IPS-18c (cell line): ENCODE results near the gene PPIG.
"Not testable (repeated sequence)": the region's sequence is repeated elsewhere in the genome, so short reads cannot be mapped to it uniquely, and the experiment has no call there.

Experiments used
- H3K4me3 ChIP-seq: 2 replicates; pipeline ENCODE4 v1.7.0; 2013; ENCODE audit warnings: low read depth, mild to moderate bottlenecking, low read length, moderate library complexity; ENCODE audit not compliant: insufficient read depth
- H3K9me3 ChIP-seq: one replicate; pipeline ENCODE4 v1.6.1; 2013; ENCODE audit warnings: mild to moderate bottlenecking, low read length, moderate library complexity; ENCODE audit not compliant: control insufficient read depth, insufficient read depth

PPIG gene

GRCh38 chr2:169584005-169584877, at the start of gene PPIG:
PPIG (plus strand) TSS chr2:169584351; CDS start chr2:169604042, 19,691 bp downstream.
- H3K9me3 ChIP-seq = peaks cover 2% of the 10 kb centered on the region
- H3K4me3 ChIP-seq = peak within 1 kb of the TSS; percentile 100

- not testable (repeated sequence) for H3K9me3 ChIP-seq, H3K4me3 ChIP-seq
Observed at GRCh38 chr2:169539460-169539859, 44.7 kb upstream of the PPIG start.

- no peaks in the 10 kb centered on the region for H3K9me3 ChIP-seq
- H3K4me3 ChIP-seq = no peak overlapping the region
Observed at GRCh38 chr2:169540146-169540545, 44.0 kb upstream of the PPIG start.

GRCh38 chr2:169542433-169542832, 41.7 kb upstream of the PPIG start:
- Histone ChIP-seq H3K9me3 (no peaks in the 10 kb centered on the region), H3K4me3 (no peak overlapping the region)

- no peak overlapping the region for H3K4me3 ChIP-seq
Observed at GRCh38 chr2:169546756-169547155, 37.4 kb upstream of the PPIG start.

GRCh38 chr2:169561364-169561763, 22.8 kb upstream of the PPIG start:
- H3K4me3 ChIP-seq = no peak overlapping the region
- H3K9me3 ChIP-seq = no peaks in the 10 kb centered on the region

More at GRCh38 chr2:169546756-169547155, 37.4 kb upstream of the PPIG start:
- peaks cover 2% of the 10 kb centered on the region for H3K9me3 ChIP-seq

- H3K9me3 ChIP-seq, H3K4me3 ChIP-seq: not testable (repeated sequence)
Observed at GRCh38 chr2:169562084-169562483, 22.1 kb upstream of the PPIG start.

- no peak overlapping the region for H3K4me3 ChIP-seq
- no peaks in the 10 kb centered on the region for H3K9me3 ChIP-seq
Observed at GRCh38 chr2:169562519-169562918, 21.6 kb upstream of the PPIG start.

- Histone ChIP-seq H3K4me3 (no peak overlapping the region), H3K9me3 (no peaks in the 10 kb centered on the region)
Observed at GRCh38 chr2:169565686-169566085, 18.5 kb upstream of the PPIG start.

GRCh38 chr2:169569948-169570347, 14.2 kb upstream of the PPIG start:
- H3K9me3 ChIP-seq = no peaks in the 10 kb centered on the region
- H3K4me3 ChIP-seq = no peak overlapping the region

GRCh38 chr2:169570752-169571151, 13.4 kb upstream of the PPIG start:
- not testable (repeated sequence) for H3K4me3 ChIP-seq, H3K9me3 ChIP-seq

- Histone ChIP-seq H3K9me3 (peaks cover 2% of the 10 kb centered on the region), H3K4me3 (no peak overlapping the region)
Observed at GRCh38 chr2:169571571-169571970, 12.6 kb upstream of the PPIG start.

GRCh38 chr2:169572189-169572588, 12.0 kb upstream of the PPIG start:
- H3K9me3 ChIP-seq = peaks cover 2% of the 10 kb centered on the region

GRCh38 chr2:169572821-169573159, 11.4 kb upstream of the PPIG start:
- Histone ChIP-seq H3K4me3 (peak overlapping the region; percentile 87), H3K9me3 (peaks cover 2% of the 10 kb centered on the region)

More at GRCh38 chr2:169572189-169572588, 12.0 kb upstream of the PPIG start:
- no peak overlapping the region for H3K4me3 ChIP-seq

GRCh38 chr2:169573160-169573973, 10.8 kb upstream of the PPIG start, which contains the start of gene FASTKD1:
FASTKD1 (minus strand) TSS chr2:169573865; CDS start chr2:169572029, 1,836 bp downstream.
- Histone ChIP-seq H3K9me3 (peaks cover 2% of the 10 kb centered on the region), H3K4me3 (peak within 1 kb of the TSS; percentile 87)

- Histone ChIP-seq H3K4me3 (peak overlapping the region; percentile 87; the same call in 1 of the 2 replicates), H3K9me3 (peaks cover 4% of the 10 kb centered on the region)
Observed at GRCh38 chr2:169573974-169574299, 10.2 kb upstream of the PPIG start.

GRCh38 chr2:169574539-169574938, 9.6 kb upstream of the PPIG start:
- not testable (repeated sequence) for H3K4me3 ChIP-seq, H3K9me3 ChIP-seq

- not testable (repeated sequence) for H3K9me3 ChIP-seq, H3K4me3 ChIP-seq
Observed at GRCh38 chr2:169575264-169575663, 8.9 kb upstream of the PPIG start.
